K562 (cell line): ENCODE data around the gene FBXO36. TPM values are rescaled to one million over a fixed set of nuclear protein-coding genes. Genes with fewer than 3 reads are reported as not detected.

Source experiments
- C11orf30 ChIP-seq: fragments of 450-650 bp; IDR thresholded peaks from 2 replicates; pipeline ENCODE4 v1.6.1; 2016; ENCODE audit warnings: low read depth, mild to moderate bottlenecking
- CBFB ChIP-seq: sonication (generic); formaldehyde crosslinking; IDR thresholded peaks from 2 replicates; pipeline ENCODE4 v1.4.0; 2020; ENCODE audit warnings: mild to moderate bottlenecking, missing genetic modification reagents
- ETV6 ChIP-seq, 3 experiments: fragments of 150-350 bp in 1 of 3; sonication (generic) in 1 of 3; formaldehyde crosslinking in 1 of 3; IDR thresholded peaks; 2 replicates each; pipeline versions ENCODE4 v1.6.1 to v1.8.0; 2014 to 2022; ENCODE audit warnings: borderline replicate concordance in 2 of 3, low read depth in 2 of 3, antibody characterized with exemption in 1 of 3, low read length in 1 of 3, mild to moderate bottlenecking in 1 of 3, missing genetic modification reagents in 1 of 3
- FUS ChIP-seq: fragments of 200-400 bp; formaldehyde crosslinking; optimal IDR thresholded peaks from 2 replicates; pipeline ENCODE3; 2017; ENCODE audit warnings: low read depth, low read length
- PHB2 ChIP-seq: fragments of 450-650 bp; IDR thresholded peaks from 2 replicates; pipeline ENCODE4 v1.6.1; 2017; ENCODE audit warnings: low read depth
- RBM39 ChIP-seq: fragments of 200-400 bp; formaldehyde crosslinking; optimal IDR thresholded peaks from 2 replicates; pipeline ENCODE3; 2018; ENCODE audit warnings: low read depth, low read length
- SRF ChIP-seq, 2 experiments: fragments of 250-450, 450-650 bp in 1 of 2; sonication (Bioruptor Pico) in 1 of 2; sonication (generic) in 1 of 2; formaldehyde crosslinking; IDR thresholded peaks; 2 replicates each; pipeline versions ENCODE4 v1.5.0 to v1.5.1; 2020 to 2022; ENCODE audit warnings: mild to moderate bottlenecking in 1 of 2, missing genetic modification reagents in 1 of 2
- TCF7L2 ChIP-seq: fragments of 150-350 bp; IDR thresholded peaks from 2 replicates; pipeline ENCODE4 v1.6.1; 2016; ENCODE audit warnings: low read depth, mild to moderate bottlenecking, low read length, moderate library complexity
- THRAP3 ChIP-seq: fragments of 450-650 bp; IDR thresholded peaks from 2 replicates; pipeline ENCODE4 v1.6.1; 2016; ENCODE audit warnings: mild to moderate bottlenecking, inconsistent platforms, borderline replicate concordance
- TOE1 ChIP-seq, 2 experiments: fragments of 450-650 bp in 1 of 2; sonication (generic) in 1 of 2; formaldehyde crosslinking in 1 of 2; IDR thresholded peaks; 2 replicates each; pipeline versions ENCODE4 v1.7.1 to v1.8.0; 2016 to 2022; ENCODE audit warnings: borderline replicate concordance in 2 of 2, mild to moderate bottlenecking in 2 of 2, antibody characterized with exemption in 1 of 2, inconsistent platforms in 1 of 2, low read depth in 1 of 2, missing genetic modification reagents in 1 of 2, moderate library complexity in 1 of 2
- U2AF1 ChIP-seq: fragments of 200-400 bp; formaldehyde crosslinking; optimal IDR thresholded peaks from 2 replicates; pipeline ENCODE3; 2017; ENCODE audit warnings: mild to moderate bottlenecking, low read depth, low read length, moderate library complexity
- ZNF76 ChIP-seq: fragments of 250-450 bp; sonication (Bioruptor Pico); IDR thresholded peaks from 2 replicates; pipeline ENCODE4 v1.4.0; 2020; ENCODE audit warnings: mild to moderate bottlenecking, moderate library complexity, borderline replicate concordance
- ZNF780A ChIP-seq: fragments of 250-450 bp; sonication (Bioruptor Pico); IDR thresholded peaks from 2 replicates; pipeline ENCODE4 v1.5.0; 2021; ENCODE audit warnings: mild to moderate bottlenecking
- polyA plus RNA-seq, 8 experiments: library from polyadenylated mRNA; depleted of rRNA in 4 of 8; stranded (reverse) in 5 of 8; unstranded in 3 of 8; fragments of >200 nt; fragmentation: Nextera tagmentation in 2 of 8; fragmentation: Illumina TruSeq in 1 of 8; extraction: Ambion mirVana in 2 of 8; extraction: Trizol in 1 of 8; gene quantifications; 2 replicates each; pipeline versions ENCODE4 v1.2.1 to v1.2.3, GENCODE V29; 2011 to 2014; ENCODE audit warnings: inconsistent platforms in 1 of 8, missing spikeins in 1 of 8
- total RNA-seq, 7 experiments: library from RNA; depleted of rRNA in 6 of 7; stranded (reverse); fragments of >200 nt in 6 of 7; fragmentation: Illumina TruSeq in 2 of 7; extraction: Trizol in 2 of 7; gene quantifications; 2 replicates each; pipeline versions ENCODE4 v1.2.1 to v1.2.3, GENCODE V29; 2011 to 2021; ENCODE audit warnings: low replicate concordance in 1 of 7
- TF ChIP-seq, protein P1 (sequence below): fragments of 250-450 bp; sonication (Bioruptor Pico); IDR thresholded peaks from 2 replicates; pipeline ENCODE4 v1.5.0; 2020; ENCODE audit warnings: mild to moderate bottlenecking
- TF ChIP-seq, protein P2 (sequence below): fragments of 450-650 bp; formaldehyde crosslinking; IDR thresholded peaks from 2 replicates; pipeline ENCODE4 v1.4.0; 2022; ENCODE audit warnings: mild to moderate bottlenecking, moderate library complexity
- TF ChIP-seq, protein P3 (sequence below): fragments of 250-450 bp; sonication (Bioruptor Pico); IDR thresholded peaks from 2 replicates; pipeline ENCODE4 v1.5.0; 2021
- TF ChIP-seq, protein P4 (sequence below): sonication (generic); formaldehyde crosslinking; IDR thresholded peaks from 2 replicates; pipeline ENCODE4 v1.9.0; 2022; ENCODE audit warnings: mild to moderate bottlenecking, missing genetic modification reagents
- TF ChIP-seq, protein P5 (sequence below), 3 experiments: IDR thresholded peaks in 2 of 3; conservative IDR thresholded peaks in 1 of 3; 2 replicates each; pipeline ENCODE4 v1.5.1; 2011 to 2012; ENCODE audit warnings: low read length in 3 of 3, mild to moderate bottlenecking in 3 of 3, control low read depth in 2 of 3, improper control_type of control experiment in 1 of 3, inconsistent platforms in 1 of 3, low read depth in 1 of 3, mixed read lengths in 1 of 3, moderate library complexity in 1 of 3; ENCODE audit not compliant: insufficient read depth in 2 of 3
- TF ChIP-seq, protein P6 (sequence below): fragments of 200-400 bp; formaldehyde crosslinking; IDR thresholded peaks from 2 replicates; pipeline ENCODE4 v1.6.1; 2017; ENCODE audit warnings: mild to moderate bottlenecking, low read depth, low read length, moderate library complexity

The FBXO36 gene
- total and polyA plus RNA-seq, 9 of the 15 experiments (the other 6 are each of a cell fraction or from before 2014, with no cell fraction given) = 0.40 to 0.91 (median 0.58) TPM

DNA sequence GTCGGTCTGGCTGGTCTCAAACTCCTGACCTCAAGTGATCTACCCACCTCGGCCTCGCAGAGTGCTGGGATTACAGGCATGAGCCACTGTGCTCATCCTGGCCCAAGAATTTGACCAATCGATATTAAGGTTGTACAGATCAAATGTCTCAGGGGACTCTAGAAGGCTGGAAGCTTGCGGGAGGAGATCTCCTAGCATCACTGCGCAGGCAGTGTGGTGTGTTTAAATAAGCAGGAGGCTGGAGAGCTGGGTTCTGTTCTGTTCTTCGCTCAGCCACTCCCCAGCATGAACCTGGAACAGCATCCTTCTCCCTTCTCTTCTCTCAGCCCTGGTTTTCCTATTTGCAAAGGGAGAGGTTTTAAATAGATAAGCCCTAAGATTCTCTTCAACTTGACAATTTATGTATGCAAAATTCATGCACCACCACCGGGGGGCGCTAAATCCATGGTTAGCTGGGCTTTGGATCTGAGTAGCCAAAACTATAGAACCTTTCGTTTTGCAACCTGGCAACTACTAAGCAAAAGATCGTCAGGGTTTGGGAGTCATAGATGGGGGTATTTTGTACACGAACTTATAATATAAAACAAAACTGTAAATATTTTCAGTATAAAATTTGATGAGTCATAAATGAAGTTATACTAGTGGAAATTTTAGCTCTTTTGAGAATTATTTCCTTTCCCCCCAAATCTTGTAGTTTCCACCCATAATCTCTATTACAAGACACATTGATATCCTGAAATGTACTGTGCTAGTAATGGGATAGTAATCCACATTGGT lies 85.8 kb downstream of the FBXO36 start (continued):
- TF ChIP-seq ZNF780A (CRISPR knock-in tag) (no peak), THRAP3 (no peak), TCF7L2 (no peak), ZNF76 (CRISPR knock-in tag) (no peak), PHB2 (no peak), U2AF1 (no peak), TOE1 (IDR thresholded peaks at IDR 0.05; ENCODE audit: borderline replicate concordance) (no peak), TOE1 (CRISPR knock-in tag; IDR thresholded peaks at IDR 0.05; ENCODE audit: borderline replicate concordance, low read depth) (no peak), CBFB (CRISPR knock-in tag) (no peak), C11orf30 (peak; percentile 46; the same call in 1 of the 2 replicates), FUS (no peak), ETV6 (IDR thresholded peaks at IDR 0.05; ENCODE audit: borderline replicate concordance in 1 of 2, low read depth in 2 of 2, low read length in 1 of 2) (no peak), ETV6 (CRISPR knock-in tag; IDR thresholded peaks at IDR 0.05; ENCODE audit: borderline replicate concordance) (no peak), RBM39 (no peak), SRF (CRISPR knock-in tag; IDR thresholded peaks at IDR 0.05) (no peak)
- TF ChIP-seq, protein P1, sequence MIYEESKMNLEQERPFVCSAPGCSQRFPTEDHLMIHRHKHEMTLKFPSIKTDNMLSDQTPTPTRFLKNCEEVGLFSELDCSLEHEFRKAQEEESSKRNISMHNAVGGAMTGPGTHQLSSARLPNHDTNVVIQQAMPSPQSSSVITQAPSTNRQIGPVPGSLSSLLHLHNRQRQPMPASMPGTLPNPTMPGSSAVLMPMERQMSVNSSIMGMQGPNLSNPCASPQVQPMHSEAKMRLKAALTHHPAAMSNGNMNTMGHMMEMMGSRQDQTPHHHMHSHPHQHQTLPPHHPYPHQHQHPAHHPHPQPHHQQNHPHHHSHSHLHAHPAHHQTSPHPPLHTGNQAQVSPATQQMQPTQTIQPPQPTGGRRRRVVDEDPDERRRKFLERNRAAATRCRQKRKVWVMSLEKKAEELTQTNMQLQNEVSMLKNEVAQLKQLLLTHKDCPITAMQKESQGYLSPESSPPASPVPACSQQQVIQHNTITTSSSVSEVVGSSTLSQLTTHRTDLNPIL (CRISPR knock-in tag) = no peak
- TF ChIP-seq, protein P2, sequence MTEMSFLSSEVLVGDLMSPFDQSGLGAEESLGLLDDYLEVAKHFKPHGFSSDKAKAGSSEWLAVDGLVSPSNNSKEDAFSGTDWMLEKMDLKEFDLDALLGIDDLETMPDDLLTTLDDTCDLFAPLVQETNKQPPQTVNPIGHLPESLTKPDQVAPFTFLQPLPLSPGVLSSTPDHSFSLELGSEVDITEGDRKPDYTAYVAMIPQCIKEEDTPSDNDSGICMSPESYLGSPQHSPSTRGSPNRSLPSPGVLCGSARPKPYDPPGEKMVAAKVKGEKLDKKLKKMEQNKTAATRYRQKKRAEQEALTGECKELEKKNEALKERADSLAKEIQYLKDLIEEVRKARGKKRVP (CRISPR knock-in tag) = no peak
- TF ChIP-seq, protein P3, sequence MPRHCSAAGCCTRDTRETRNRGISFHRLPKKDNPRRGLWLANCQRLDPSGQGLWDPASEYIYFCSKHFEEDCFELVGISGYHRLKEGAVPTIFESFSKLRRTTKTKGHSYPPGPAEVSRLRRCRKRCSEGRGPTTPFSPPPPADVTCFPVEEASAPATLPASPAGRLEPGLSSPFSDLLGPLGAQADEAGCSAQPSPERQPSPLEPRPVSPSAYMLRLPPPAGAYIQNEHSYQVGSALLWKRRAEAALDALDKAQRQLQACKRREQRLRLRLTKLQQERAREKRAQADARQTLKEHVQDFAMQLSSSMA = no peak
- TF ChIP-seq, protein P4, sequence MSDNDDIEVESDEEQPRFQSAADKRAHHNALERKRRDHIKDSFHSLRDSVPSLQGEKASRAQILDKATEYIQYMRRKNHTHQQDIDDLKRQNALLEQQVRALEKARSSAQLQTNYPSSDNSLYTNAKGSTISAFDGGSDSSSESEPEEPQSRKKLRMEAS = no peak
- TF ChIP-seq, protein P5, sequence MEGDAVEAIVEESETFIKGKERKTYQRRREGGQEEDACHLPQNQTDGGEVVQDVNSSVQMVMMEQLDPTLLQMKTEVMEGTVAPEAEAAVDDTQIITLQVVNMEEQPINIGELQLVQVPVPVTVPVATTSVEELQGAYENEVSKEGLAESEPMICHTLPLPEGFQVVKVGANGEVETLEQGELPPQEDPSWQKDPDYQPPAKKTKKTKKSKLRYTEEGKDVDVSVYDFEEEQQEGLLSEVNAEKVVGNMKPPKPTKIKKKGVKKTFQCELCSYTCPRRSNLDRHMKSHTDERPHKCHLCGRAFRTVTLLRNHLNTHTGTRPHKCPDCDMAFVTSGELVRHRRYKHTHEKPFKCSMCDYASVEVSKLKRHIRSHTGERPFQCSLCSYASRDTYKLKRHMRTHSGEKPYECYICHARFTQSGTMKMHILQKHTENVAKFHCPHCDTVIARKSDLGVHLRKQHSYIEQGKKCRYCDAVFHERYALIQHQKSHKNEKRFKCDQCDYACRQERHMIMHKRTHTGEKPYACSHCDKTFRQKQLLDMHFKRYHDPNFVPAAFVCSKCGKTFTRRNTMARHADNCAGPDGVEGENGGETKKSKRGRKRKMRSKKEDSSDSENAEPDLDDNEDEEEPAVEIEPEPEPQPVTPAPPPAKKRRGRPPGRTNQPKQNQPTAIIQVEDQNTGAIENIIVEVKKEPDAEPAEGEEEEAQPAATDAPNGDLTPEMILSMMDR (IDR thresholded peaks at IDR 0.05 in 2 of 3, conservative IDR thresholded peaks at IDR 0.05 in 1 of 3; ENCODE audit: insufficient read depth in 2 of 3, low read depth in 1 of 3, low read length in 3 of 3) = peak; percentile 66 to 78 (median 69)
- TF ChIP-seq, protein P6, sequence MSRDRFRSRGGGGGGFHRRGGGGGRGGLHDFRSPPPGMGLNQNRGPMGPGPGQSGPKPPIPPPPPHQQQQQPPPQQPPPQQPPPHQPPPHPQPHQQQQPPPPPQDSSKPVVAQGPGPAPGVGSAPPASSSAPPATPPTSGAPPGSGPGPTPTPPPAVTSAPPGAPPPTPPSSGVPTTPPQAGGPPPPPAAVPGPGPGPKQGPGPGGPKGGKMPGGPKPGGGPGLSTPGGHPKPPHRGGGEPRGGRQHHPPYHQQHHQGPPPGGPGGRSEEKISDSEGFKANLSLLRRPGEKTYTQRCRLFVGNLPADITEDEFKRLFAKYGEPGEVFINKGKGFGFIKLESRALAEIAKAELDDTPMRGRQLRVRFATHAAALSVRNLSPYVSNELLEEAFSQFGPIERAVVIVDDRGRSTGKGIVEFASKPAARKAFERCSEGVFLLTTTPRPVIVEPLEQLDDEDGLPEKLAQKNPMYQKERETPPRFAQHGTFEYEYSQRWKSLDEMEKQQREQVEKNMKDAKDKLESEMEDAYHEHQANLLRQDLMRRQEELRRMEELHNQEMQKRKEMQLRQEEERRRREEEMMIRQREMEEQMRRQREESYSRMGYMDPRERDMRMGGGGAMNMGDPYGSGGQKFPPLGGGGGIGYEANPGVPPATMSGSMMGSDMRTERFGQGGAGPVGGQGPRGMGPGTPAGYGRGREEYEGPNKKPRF = no peak
